Measurements from ENCODE around the gene ZNF385B.

DNA sequence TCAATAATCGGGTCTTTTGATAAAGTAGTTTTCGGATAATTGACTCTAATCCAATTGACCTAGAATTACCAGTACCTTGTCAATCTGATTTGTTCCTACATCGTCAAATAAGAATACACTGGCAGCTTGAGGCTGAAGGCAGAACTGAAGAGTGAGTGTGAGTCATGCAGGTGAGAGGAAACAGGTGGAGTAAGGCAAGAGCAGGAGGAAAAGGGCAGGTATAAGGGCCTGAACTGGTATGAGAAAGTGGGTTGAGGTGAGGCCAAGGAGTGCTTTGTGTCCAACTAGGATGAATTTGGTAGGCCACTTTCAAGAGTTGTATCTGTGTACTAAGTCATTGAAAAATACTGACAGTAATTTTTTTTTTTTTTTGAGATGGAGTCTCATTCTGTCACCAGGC is 186.0 kb downstream of the ZNF385B start:
- TF ChIP-seq, protein P1, sequence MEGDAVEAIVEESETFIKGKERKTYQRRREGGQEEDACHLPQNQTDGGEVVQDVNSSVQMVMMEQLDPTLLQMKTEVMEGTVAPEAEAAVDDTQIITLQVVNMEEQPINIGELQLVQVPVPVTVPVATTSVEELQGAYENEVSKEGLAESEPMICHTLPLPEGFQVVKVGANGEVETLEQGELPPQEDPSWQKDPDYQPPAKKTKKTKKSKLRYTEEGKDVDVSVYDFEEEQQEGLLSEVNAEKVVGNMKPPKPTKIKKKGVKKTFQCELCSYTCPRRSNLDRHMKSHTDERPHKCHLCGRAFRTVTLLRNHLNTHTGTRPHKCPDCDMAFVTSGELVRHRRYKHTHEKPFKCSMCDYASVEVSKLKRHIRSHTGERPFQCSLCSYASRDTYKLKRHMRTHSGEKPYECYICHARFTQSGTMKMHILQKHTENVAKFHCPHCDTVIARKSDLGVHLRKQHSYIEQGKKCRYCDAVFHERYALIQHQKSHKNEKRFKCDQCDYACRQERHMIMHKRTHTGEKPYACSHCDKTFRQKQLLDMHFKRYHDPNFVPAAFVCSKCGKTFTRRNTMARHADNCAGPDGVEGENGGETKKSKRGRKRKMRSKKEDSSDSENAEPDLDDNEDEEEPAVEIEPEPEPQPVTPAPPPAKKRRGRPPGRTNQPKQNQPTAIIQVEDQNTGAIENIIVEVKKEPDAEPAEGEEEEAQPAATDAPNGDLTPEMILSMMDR (IDR thresholded peaks at IDR 0.05), result no peak
- TF ChIP-seq POLR2AphosphoS5 (IDR thresholded peaks at IDR 0.05) (no peak), EP300 (IDR thresholded peaks at IDR 0.05) (no peak)
